ENCODE data around the gene LST1.

DNA sequence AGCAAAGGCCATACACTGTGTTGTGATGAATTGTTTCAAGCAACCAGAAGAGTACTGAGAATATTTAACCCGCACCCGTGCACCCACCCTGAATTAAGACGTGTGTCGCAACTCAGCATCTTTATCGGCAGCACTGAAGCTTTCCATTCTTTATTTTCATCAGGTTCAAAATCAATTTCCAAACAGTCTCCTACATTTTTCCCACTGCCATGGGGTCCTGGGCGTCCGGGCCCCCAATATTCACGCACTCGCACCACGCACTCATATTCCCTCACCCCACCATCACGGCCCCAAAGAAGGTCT is 5.7 kb upstream of the LST1 start:
- TF ChIP-seq, protein P1, sequence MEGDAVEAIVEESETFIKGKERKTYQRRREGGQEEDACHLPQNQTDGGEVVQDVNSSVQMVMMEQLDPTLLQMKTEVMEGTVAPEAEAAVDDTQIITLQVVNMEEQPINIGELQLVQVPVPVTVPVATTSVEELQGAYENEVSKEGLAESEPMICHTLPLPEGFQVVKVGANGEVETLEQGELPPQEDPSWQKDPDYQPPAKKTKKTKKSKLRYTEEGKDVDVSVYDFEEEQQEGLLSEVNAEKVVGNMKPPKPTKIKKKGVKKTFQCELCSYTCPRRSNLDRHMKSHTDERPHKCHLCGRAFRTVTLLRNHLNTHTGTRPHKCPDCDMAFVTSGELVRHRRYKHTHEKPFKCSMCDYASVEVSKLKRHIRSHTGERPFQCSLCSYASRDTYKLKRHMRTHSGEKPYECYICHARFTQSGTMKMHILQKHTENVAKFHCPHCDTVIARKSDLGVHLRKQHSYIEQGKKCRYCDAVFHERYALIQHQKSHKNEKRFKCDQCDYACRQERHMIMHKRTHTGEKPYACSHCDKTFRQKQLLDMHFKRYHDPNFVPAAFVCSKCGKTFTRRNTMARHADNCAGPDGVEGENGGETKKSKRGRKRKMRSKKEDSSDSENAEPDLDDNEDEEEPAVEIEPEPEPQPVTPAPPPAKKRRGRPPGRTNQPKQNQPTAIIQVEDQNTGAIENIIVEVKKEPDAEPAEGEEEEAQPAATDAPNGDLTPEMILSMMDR (IDR thresholded peaks at IDR 0.05): no peak
- TF ChIP-seq EZH2 (IDR thresholded peaks at IDR 0.05; ENCODE audit: borderline replicate concordance, insufficient read depth, low read depth, low read length, poor library complexity, severe bottlenecking): no peak

All from B cell (primary cell).